HepG2 (cell line): ENCODE data around the gene BIRC2. TPM values are rescaled to one million over a fixed set of nuclear protein-coding genes. Genes with fewer than 3 reads are reported as not detected.

ENCODE experiments used
- ATAC-seq: fragments of 200-7000 bp; cut with Tn5 transposase; 3 replicates; pipeline ENCODE4 v1.9.1; 2020; ENCODE audit warnings: mild to moderate bottlenecking, moderate library complexity
- BruUV-seq: library from RNA; stranded (reverse); fragments of 400-500 nt; replicated peaks from 2 replicates; lab custom pipeline; 2021; lab: Mats Ljungman, UMichigan
- CTCF ChIA-PET: fragments of 300-600 bp; formaldehyde crosslinking; extraction: SDS; loops from one replicate; lab custom pipeline; 2021; ENCODE audit warnings: low total read pairs, inconsistent platforms, low intra/inter-chr PET ratio; lab: Yijun Ruan, JAX
- POLR2A ChIA-PET: fragments of 350-600 bp; sonication (Branson Sonifier 250); formaldehyde crosslinking; loops from one replicate; lab custom pipeline; 2020; ENCODE audit warnings: antibody characterized with exemption, inconsistent platforms; lab: Yijun Ruan, JAX
- DNase-seq: peaks from one replicate; pipeline ENCODE4 v3.0.0-alpha.2; 2015; ENCODE audit warnings: low spot score
- FAIRE-seq: peaks from 3 replicates; lab custom pipeline; 2011; peaks lifted over from hg19 to GRCh38; lab: Jason Lieb, UNC
- H2AFZ ChIP-seq: one replicate; pipeline ENCODE4 v1.6.1; 2011; ENCODE audit warnings: low read length, inconsistent platforms
- H3K27ac ChIP-seq: fragments of 300-600 bp; 3 replicates; pipeline ENCODE4 v1.8.0; 2011; ENCODE audit warnings: mixed run types, mild to moderate bottlenecking, mixed read lengths, low read length, inconsistent platforms; ENCODE audit not compliant: insufficient read depth; ENCODE audit errors: extremely low read length
- H3K27me3 ChIP-seq, 2 experiments: fragments of 200-600 bp in 1 of 2; 2 replicates in 1 of 2; 3 replicates in 1 of 2; pipeline versions ENCODE4 v1.6.0 to v1.8.0; 2011; ENCODE audit warnings: low read length in 2 of 2, mild to moderate bottlenecking in 2 of 2, moderate library complexity in 2 of 2, inconsistent platforms in 1 of 2; ENCODE audit not compliant: insufficient read depth in 2 of 2, control insufficient read depth in 1 of 2
- H3K36me3 ChIP-seq, 2 experiments: fragments of 200-600 bp in 1 of 2; replicated peaks in 1 of 2; 2 replicates in 1 of 2; 3 replicates in 1 of 2; pipeline versions ENCODE4 v1.5.1 to v1.8.0; 2011; ENCODE audit warnings: low read length in 2 of 2, inconsistent platforms in 1 of 2; ENCODE audit not compliant: insufficient read depth in 2 of 2, control insufficient read depth in 1 of 2
- H3K4me1 ChIP-seq: 2 replicates; pipeline ENCODE4 v1.5.1; 2012; ENCODE audit warnings: low read length, inconsistent platforms; ENCODE audit not compliant: insufficient read depth
- H3K4me2 ChIP-seq: 2 replicates; pipeline ENCODE4 v1.6.0; 2011; ENCODE audit warnings: low read depth, low read length, inconsistent platforms
- H3K4me3 ChIP-seq, 3 experiments: fragments of 200-600 bp in 1 of 3; sonication (generic), shearing (Covaris generic) in 1 of 3; replicated peaks in 1 of 3; 2 replicates each; pipeline ENCODE4 v1.5.1; 2011 to 2016; ENCODE audit warnings: low read length in 3 of 3, inconsistent platforms in 2 of 3, low read depth in 2 of 3, mild to moderate bottlenecking in 2 of 3, control low read depth in 1 of 3, mixed read lengths in 1 of 3; ENCODE audit not compliant: insufficient read depth in 1 of 3
- H3K79me2 ChIP-seq: one replicate; pipeline ENCODE4 v1.6.1; 2011; ENCODE audit warnings: low read length, inconsistent platforms; ENCODE audit not compliant: insufficient read depth
- H3K9ac ChIP-seq: 2 replicates; pipeline ENCODE4 v1.6.0; 2011; ENCODE audit warnings: mild to moderate bottlenecking, low read depth, low read length, inconsistent platforms; ENCODE audit not compliant: insufficient read depth
- H3K9me3 ChIP-seq: 2 replicates; pipeline ENCODE4 v1.5.1; 2012; ENCODE audit warnings: mild to moderate bottlenecking, low read length
- H4K20me1 ChIP-seq: 2 replicates; pipeline ENCODE4 v1.6.0; 2011; ENCODE audit warnings: inconsistent platforms, mild to moderate bottlenecking, low read length, moderate library complexity; ENCODE audit not compliant: insufficient read depth
- MAFK ChIP-seq, 2 experiments: IDR thresholded peaks in 1 of 2; conservative IDR thresholded peaks in 1 of 2; 2 replicates each; pipeline ENCODE4 v1.6.1; 2011; ENCODE audit warnings: improper control_type of control experiment in 2 of 2, low read length in 2 of 2
- MNT ChIP-seq: fragments of 450-650 bp; IDR thresholded peaks from 2 replicates; pipeline ENCODE4 v1.6.1; 2016
- NR2F6 ChIP-seq, 2 experiments: IDR thresholded peaks; 2 replicates each; pipeline ENCODE4 v1.6.1; 2016; ENCODE audit warnings: antibody characterized with exemption in 1 of 2, mild to moderate bottlenecking in 1 of 2
- PCBP2 ChIP-seq: fragments of 200-400 bp; formaldehyde crosslinking; optimal IDR thresholded peaks from 2 replicates; pipeline ENCODE3; 2018; ENCODE audit warnings: low read length, low read depth; ENCODE audit not compliant: poor library complexity, severe bottlenecking
- ZC3H13 ChIP-seq: sonication (generic); formaldehyde crosslinking; IDR thresholded peaks from 2 replicates; pipeline ENCODE4 v1.8.1; 2023; ENCODE audit warnings: mild to moderate bottlenecking, missing genetic modification reagents, moderate library complexity
- ZNF432 ChIP-seq: sonication (generic); formaldehyde crosslinking; IDR thresholded peaks from 2 replicates; pipeline ENCODE4 v1.5.0; 2020; ENCODE audit warnings: missing genetic modification reagents, mild to moderate bottlenecking, borderline replicate concordance
- ZNF691 ChIP-seq: sonication (generic); formaldehyde crosslinking; IDR thresholded peaks from 2 replicates; pipeline ENCODE4 v1.4.0; 2020; ENCODE audit warnings: missing genetic modification reagents, low read depth, mild to moderate bottlenecking, borderline replicate concordance
- ZNF788 ChIP-seq: sonication (generic); formaldehyde crosslinking; IDR thresholded peaks from 2 replicates; pipeline ENCODE4 v1.5.0; 2020; ENCODE audit warnings: mild to moderate bottlenecking, missing genetic modification reagents, borderline replicate concordance
- ZSCAN31 ChIP-seq: sonication (generic); formaldehyde crosslinking; IDR thresholded peaks from 2 replicates; pipeline ENCODE4 v1.5.0; 2020; ENCODE audit warnings: low read depth, mild to moderate bottlenecking, missing genetic modification reagents
- WGBS: methylation state at CpG from one replicate; pipeline ENCODE4 v1.1.6; 2017; ENCODE audit warnings: low lambda C conversion rate; 5-methylcytosine and 5-hydroxymethylcytosine counted together
- in situ Hi-C: cut with HindIII; loops from 2 replicates; pipeline ENCODE4 v1.10.0; 2017; ENCODE audit warnings: low pct_unique_long_range_greater_than_20kb; ENCODE audit not compliant: extremely low pct_ligation_motif_present
- intact Hi-C: fragments of 100-400 bp; cut with micrococcal nuclease; formaldehyde crosslinking; loops from one replicate; pipeline ENCODE4 v1.10.0; 2022; ENCODE audit not compliant: unreplicated experiment
- polyA plus RNA-seq, 8 experiments: library from polyadenylated mRNA; depleted of rRNA in 3 of 8; stranded (reverse) in 7 of 8; unstranded in 1 of 8; fragments of >200 nt; fragmentation: Illumina TruSeq in 4 of 8; extraction: Trizol in 4 of 8; gene quantifications; 2 replicates each; pipeline versions ENCODE4 v1.2.1 to v1.2.3, GENCODE V29; 2011 to 2016; ENCODE audit warnings: low read depth in 4 of 8, missing spikeins in 1 of 8, mixed read lengths in 1 of 8; ENCODE audit not compliant: insufficient read depth in 1 of 8
- total RNA-seq, 5 experiments: library from RNA; depleted of rRNA; stranded (reverse); fragments of >200 nt; fragmentation: Illumina TruSeq; extraction: Trizol; gene quantifications; 2 replicates each; pipeline ENCODE4 v1.2.3, GENCODE V29; 2016; ENCODE audit warnings: low read depth in 1 of 5
- TF ChIP-seq, protein P1 (sequence below): sonication (generic); formaldehyde crosslinking; IDR thresholded peaks from 2 replicates; pipeline ENCODE4 v1.5.1; 2020; ENCODE audit warnings: mild to moderate bottlenecking, missing genetic modification reagents, moderate library complexity

The BIRC2 gene
- total and polyA plus RNA-seq, 2 of the 13 experiments (the other 11 are each of a cell fraction or from before 2014, with no cell fraction given), result 61.7 to 62.2 TPM

GRCh38 chr11:102383839-102384238 lies 36.8 kb downstream of the BIRC2 start:
- CTCF ChIA-PET, result no interaction called here
- intact Hi-C loops, result no loop called here
- TF ChIP-seq ZNF432 (CRISPR knock-in tag), result no peak
- TF ChIP-seq, all 625 proteins: peak for 0
- BruUV-seq, result no TSS peak
- Histone ChIP-seq H4K20me1 (no peaks in the 10 kb centered on the region), H3K27ac (no peak overlapping the region), H3K9me3 (no peaks in the 10 kb centered on the region), H2AFZ (no peak overlapping the region), H3K4me2 (no peak overlapping the region), H3K4me1 (no peaks in the 10 kb centered on the region), H3K9ac (no peak overlapping the region), H3K36me3 (peaks cover 5 to 38% of the 10 kb centered on the region in 2 experiments), H3K4me3 (no peak overlapping the region), H3K27me3 (no peaks in the 10 kb centered on the region), H3K79me2 (no peaks in the 10 kb centered on the region)
- ATAC-seq (no peak), FAIRE-seq (no peak), DNase-seq (no peak)
- 97% methylated on average over 3 of the region's 3 CpGs for WGBS
- in situ Hi-C loops, result no loop called here
- POLR2A ChIA-PET, result no interaction called here

GRCh38 chr11:102384419-102385079 lies 37.5 kb downstream of the BIRC2 start:
- Histone ChIP-seq H2AFZ (no peak overlapping the region), H3K9ac (no peak overlapping the region), H4K20me1 (no peaks in the 10 kb centered on the region), H3K36me3 (peaks cover 4 to 31% of the 10 kb centered on the region in 2 experiments; a peak in 4 of 5 replicates), H3K27ac (no peak overlapping the region), H3K4me2 (no peak overlapping the region), H3K4me3 (no peak overlapping the region), H3K79me2 (no peaks in the 10 kb centered on the region), H3K9me3 (no peaks in the 10 kb centered on the region), H3K4me1 (no peaks in the 10 kb centered on the region), H3K27me3 (no peaks in the 10 kb centered on the region)
- no peak; the same call in 2 of the 3 replicates for ATAC-seq
- no peak for DNase-seq
- POLR2A ChIA-PET, result no interaction called here
- CTCF ChIA-PET, result no interaction called here
- no peak for FAIRE-seq
- in situ Hi-C loops (loop anchor here (5.0 kb wide), 1 partner anchor 113 kb away; no protein-coding TSS in a partner anchor), intact Hi-C loops (no loop called here)
- BruUV-seq, result no TSS peak
- 97% methylated on average over 15 of the region's 15 CpGs for WGBS
- no peak for TF ChIP-seq PCBP2
- no peak for TF ChIP-seq MAFK (conservative IDR thresholded peaks at IDR 0.05 in 1 of 2, IDR thresholded peaks at IDR 0.05 in 1 of 2; ENCODE audit: low read length in 2 of 2)
- no peak for TF ChIP-seq MNT
- TF ChIP-seq ZNF691 (CRISPR knock-in tag), result no peak
- no peak for TF ChIP-seq ZNF788 (CRISPR knock-in tag)
- TF ChIP-seq ZC3H13 (CRISPR knock-in tag), result no peak
- TF ChIP-seq NR2F6 (IDR thresholded peaks at IDR 0.05), result no peak
- TF ChIP-seq NR2F6 (CRISPR knock-in tag; IDR thresholded peaks at IDR 0.05), result no peak
- no peak for TF ChIP-seq ZSCAN31 (CRISPR knock-in tag)
- TF ChIP-seq, protein P1, sequence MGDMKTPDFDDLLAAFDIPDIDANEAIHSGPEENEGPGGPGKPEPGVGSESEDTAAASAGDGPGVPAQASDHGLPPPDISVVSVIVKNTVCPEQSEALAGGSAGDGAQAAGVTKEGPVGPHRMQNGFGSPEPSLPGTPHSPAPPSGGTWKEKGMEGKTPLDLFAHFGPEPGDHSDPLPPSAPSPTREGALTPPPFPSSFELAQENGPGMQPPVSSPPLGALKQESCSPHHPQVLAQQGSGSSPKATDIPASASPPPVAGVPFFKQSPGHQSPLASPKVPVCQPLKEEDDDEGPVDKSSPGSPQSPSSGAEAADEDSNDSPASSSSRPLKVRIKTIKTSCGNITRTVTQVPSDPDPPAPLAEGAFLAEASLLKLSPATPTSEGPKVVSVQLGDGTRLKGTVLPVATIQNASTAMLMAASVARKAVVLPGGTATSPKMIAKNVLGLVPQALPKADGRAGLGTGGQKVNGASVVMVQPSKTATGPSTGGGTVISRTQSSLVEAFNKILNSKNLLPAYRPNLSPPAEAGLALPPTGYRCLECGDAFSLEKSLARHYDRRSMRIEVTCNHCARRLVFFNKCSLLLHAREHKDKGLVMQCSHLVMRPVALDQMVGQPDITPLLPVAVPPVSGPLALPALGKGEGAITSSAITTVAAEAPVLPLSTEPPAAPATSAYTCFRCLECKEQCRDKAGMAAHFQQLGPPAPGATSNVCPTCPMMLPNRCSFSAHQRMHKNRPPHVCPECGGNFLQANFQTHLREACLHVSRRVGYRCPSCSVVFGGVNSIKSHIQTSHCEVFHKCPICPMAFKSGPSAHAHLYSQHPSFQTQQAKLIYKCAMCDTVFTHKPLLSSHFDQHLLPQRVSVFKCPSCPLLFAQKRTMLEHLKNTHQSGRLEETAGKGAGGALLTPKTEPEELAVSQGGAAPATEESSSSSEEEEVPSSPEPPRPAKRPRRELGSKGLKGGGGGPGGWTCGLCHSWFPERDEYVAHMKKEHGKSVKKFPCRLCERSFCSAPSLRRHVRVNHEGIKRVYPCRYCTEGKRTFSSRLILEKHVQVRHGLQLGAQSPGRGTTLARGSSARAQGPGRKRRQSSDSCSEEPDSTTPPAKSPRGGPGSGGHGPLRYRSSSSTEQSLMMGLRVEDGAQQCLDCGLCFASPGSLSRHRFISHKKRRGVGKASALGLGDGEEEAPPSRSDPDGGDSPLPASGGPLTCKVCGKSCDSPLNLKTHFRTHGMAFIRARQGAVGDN (CRISPR knock-in tag), result no peak
